Naive thymus-derived CD4-positive, alpha-beta T cell (primary cell): Measurements from ENCODE around the gene DYSF. TPM values are rescaled to one million over a fixed set of nuclear protein-coding genes. Genes with fewer than 3 reads are reported as not detected.

ENCODE experiments used
- ATAC-seq: fragments of 150-1000 bp; cut with Tn5 transposase; 2 replicates; pipeline ENCODE4 v1.10.0; 2021; ENCODE audit warnings: mild to moderate bottlenecking, moderate library complexity
- CTCF ChIA-PET: fragments of 350-600 bp; sonication (Branson Sonifier 250); formaldehyde crosslinking; loops from one replicate; lab custom pipeline; 2021; ENCODE audit warnings: antibody characterized with exemption; lab: Charles Lee
- POLR2A ChIA-PET: fragments of 350-600 bp; sonication (Branson Sonifier 250); formaldehyde crosslinking; loops from one replicate; lab custom pipeline; 2021; ENCODE audit warnings: antibody characterized with exemption, inconsistent platforms; lab: Charles Lee
- DNase-seq, 9 donors: peaks; one replicate each; pipeline versions ENCODE4 v3.0.0 to v3.0.0-alpha.2; 2020 to 2022; ENCODE audit warnings: mixed read lengths in 1 of 9
- H3K27ac ChIP-seq: one replicate; pipeline ENCODE4 v1.7.0; 2013; ENCODE audit warnings: mild to moderate bottlenecking, low read depth, low read length, moderate library complexity
- H3K27me3 ChIP-seq, 2 donors: one replicate each; pipeline ENCODE4 v1.7.0; 2013; ENCODE audit warnings: low read length in 2 of 2, mild to moderate bottlenecking in 2 of 2, moderate library complexity in 2 of 2; ENCODE audit not compliant: control insufficient read depth in 2 of 2, insufficient read depth in 2 of 2
- H3K36me3 ChIP-seq, 3 experiments: 1 replicate in 2 of 3; 2 replicates in 1 of 3; pipeline ENCODE4 v1.7.0; 2013; ENCODE audit warnings: low read length in 3 of 3, mild to moderate bottlenecking in 3 of 3, moderate library complexity in 1 of 3; ENCODE audit not compliant: insufficient read depth in 3 of 3, control insufficient read depth in 2 of 3
- H3K4me1 ChIP-seq, 2 donors: one replicate each; pipeline ENCODE4 v1.7.0; 2013; ENCODE audit warnings: low read length in 2 of 2, mild to moderate bottlenecking in 2 of 2, moderate library complexity in 1 of 2; ENCODE audit not compliant: control insufficient read depth in 2 of 2, insufficient read depth in 2 of 2
- H3K4me3 ChIP-seq: 2 replicates; pipeline ENCODE4 v1.7.0; 2013; ENCODE audit warnings: mild to moderate bottlenecking, low read length
- H3K9me3 ChIP-seq, 3 experiments: 1 replicate in 2 of 3; 2 replicates in 1 of 3; pipeline ENCODE4 v1.7.0; 2013; ENCODE audit warnings: low read length in 3 of 3; ENCODE audit not compliant: control insufficient read depth in 2 of 3
- H3K27ac Mint-ChIP-seq, 9 donors: one replicate each; pipeline ENCODE4 v1.8.0; 2020 to 2022; ENCODE audit warnings: mixed read lengths in 9 of 9, mild to moderate bottlenecking in 8 of 9, moderate library complexity in 5 of 9, inconsistent platforms in 2 of 9
- H3K27me3 Mint-ChIP-seq, 5 donors: one replicate each; pipeline ENCODE4 v1.8.0; 2021 to 2022; ENCODE audit warnings: mixed read lengths in 5 of 5, mild to moderate bottlenecking in 1 of 5
- H3K36me3 Mint-ChIP-seq, 5 donors: one replicate each; pipeline ENCODE4 v1.8.0; 2020 to 2022; ENCODE audit warnings: mixed read lengths in 5 of 5, mild to moderate bottlenecking in 3 of 5, inconsistent platforms in 1 of 5
- H3K4me1 Mint-ChIP-seq, 7 donors: one replicate each; pipeline ENCODE4 v1.8.0; 2020 to 2022; ENCODE audit warnings: mixed read lengths in 7 of 7, mild to moderate bottlenecking in 3 of 7, inconsistent platforms in 1 of 7
- H3K4me3 Mint-ChIP-seq, 10 donors: one replicate each; pipeline ENCODE4 v1.8.0; 2020 to 2022; ENCODE audit warnings: mild to moderate bottlenecking in 10 of 10, mixed read lengths in 10 of 10, moderate library complexity in 6 of 10, inconsistent platforms in 2 of 10
- H3K9me3 Mint-ChIP-seq, 11 donors: one replicate each; pipeline ENCODE4 v1.8.0; 2020 to 2022; ENCODE audit warnings: mixed read lengths in 11 of 11, mild to moderate bottlenecking in 4 of 11, inconsistent platforms in 1 of 11, moderate library complexity in 1 of 11
- intact Hi-C, 2 donors: fragments of 100-400 bp; cut with micrococcal nuclease; formaldehyde crosslinking; loops; one replicate each; pipeline ENCODE4 v1.15.1; 2023
- polyA plus RNA-seq, 2 donors: library from polyadenylated mRNA; unstranded; fragments of 300-500 nt; fragmentation: Illumina TruSeq; gene quantifications; one replicate each; pipeline ENCODE4 v1.2.3, GENCODE V29; 2021
- total RNA-seq, 6 experiments: library from RNA in 5 of 6; stranded (reverse) in 5 of 6; gene quantifications; 1 replicate in 5 of 6; 2 replicates in 1 of 6; pipeline ENCODE4 v1.2.3 and lab custom pipeline; 2021 to 2026

Gene DYSF
- total and polyA plus RNA-seq, 7 experiments from 2014 or later, result 0.14 to 28.2 (median 0.32) TPM; not detected in 2

- H3K4me3 ChIP-seq, result no peak overlapping the region
- ATAC-seq, result no peak
- Mint-ChIP-seq H3K27me3 (peaks cover 0 to 15% (median 4%) of the 10 kb centered on the region in 5 donors), H3K27ac (no peak overlapping the region), H3K4me3 (no peak overlapping the region), H3K4me1 (no peaks in the 10 kb centered on the region), H3K36me3 (no peaks in the 10 kb centered on the region), H3K9me3 (peaks cover 0 to 1% (median 0%) of the 10 kb centered on the region in 11 donors)
- H3K4me1 ChIP-seq, result no peaks in the 10 kb centered on the region
- H3K36me3 ChIP-seq, result no peaks in the 10 kb centered on the region
- ChIA-PET POLR2A (no interaction called here), CTCF (no interaction called here)
- intact Hi-C loops, result no loop called here
- DNase-seq, result no peak
- H3K27me3 ChIP-seq, result no peaks in the 10 kb centered on the region
- H3K9me3 ChIP-seq, result no peaks in the 10 kb centered on the region
- H3K27ac ChIP-seq, result no peak overlapping the region
Observed at GRCh38 chr2:71683070-71683469, 229.7 kb downstream of the DYSF start.

GRCh38 chr2:71683666-71684065 lies 230.3 kb downstream of the DYSF start:
- no peaks in the 10 kb centered on the region for H3K36me3 ChIP-seq
- DNase-seq, result no peak
- Mint-ChIP-seq H3K36me3 (no peaks in the 10 kb centered on the region), H3K9me3 (peaks cover 0 to 1% (median 0%) of the 10 kb centered on the region in 11 donors), H3K4me3 (no peak overlapping the region), H3K27ac (no peak overlapping the region), H3K27me3 (peaks cover 0 to 11% (median 0%) of the 10 kb centered on the region in 5 donors), H3K4me1 (no peaks in the 10 kb centered on the region)
- H3K27me3 ChIP-seq, result no peaks in the 10 kb centered on the region
- H3K4me1 ChIP-seq, result no peaks in the 10 kb centered on the region
- ChIA-PET CTCF (no interaction called here), POLR2A (no interaction called here)
- no peak for ATAC-seq
- no peaks in the 10 kb centered on the region for H3K9me3 ChIP-seq
- intact Hi-C loops, result no loop called here
- H3K4me3 ChIP-seq, result no peak overlapping the region
- no peak overlapping the region for H3K27ac ChIP-seq

DNA sequence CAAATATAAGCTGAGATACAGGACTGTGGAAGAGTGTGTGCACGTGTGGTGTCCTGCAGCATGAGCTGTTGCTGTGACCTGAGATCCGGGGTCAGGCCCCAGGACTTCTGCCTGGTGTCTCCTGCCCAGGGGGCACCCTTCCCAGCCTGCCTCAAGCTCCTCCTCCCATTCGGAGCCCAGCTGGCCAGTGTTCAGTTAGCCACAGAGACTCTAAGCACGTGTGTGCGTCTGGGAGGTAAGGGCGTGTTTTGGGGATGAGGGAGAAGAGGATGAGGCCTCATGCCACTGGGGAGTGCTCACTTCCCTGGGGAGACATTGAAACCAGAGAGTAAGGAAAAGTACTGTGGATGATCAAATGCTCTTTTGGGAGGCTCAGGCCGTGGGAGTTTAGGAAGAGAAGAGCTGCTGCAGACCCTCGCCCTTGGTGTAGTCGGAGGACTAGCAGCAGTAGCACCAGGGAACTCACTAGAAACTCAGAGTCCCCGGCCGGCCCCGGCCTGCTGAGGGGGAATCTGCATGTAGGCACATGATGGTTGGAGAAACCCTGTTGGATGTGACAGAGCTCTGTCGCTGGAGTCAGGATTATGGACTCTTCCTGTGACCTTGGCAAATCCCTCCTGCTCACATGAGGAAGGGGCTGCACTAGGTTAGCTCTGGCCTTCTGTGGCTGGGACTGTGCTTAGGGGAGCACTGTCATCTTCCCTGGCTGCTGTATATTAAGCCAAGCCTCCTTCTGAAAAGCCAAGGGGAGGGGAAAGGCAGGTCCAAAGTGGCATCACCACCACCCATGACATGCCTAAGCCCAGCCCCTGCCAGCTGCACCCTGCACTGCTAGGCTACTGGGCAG lies 231.1 kb downstream of the DYSF start:
- H3K36me3 Mint-ChIP-seq, result no peaks in the 10 kb centered on the region
- no peak overlapping the region for H3K27ac Mint-ChIP-seq
- Histone ChIP-seq H3K27ac (no peak overlapping the region), H3K4me3 (no peak overlapping the region), H3K4me1 (no peaks in the 10 kb centered on the region), H3K27me3 (no peaks in the 10 kb centered on the region), H3K36me3 (no peaks in the 10 kb centered on the region), H3K9me3 (no peaks in the 10 kb centered on the region)
- H3K27me3 Mint-ChIP-seq, result peaks cover 0 to 8% (median 0%) of the 10 kb centered on the region in 5 donors
- no peaks in the 10 kb centered on the region for H3K4me1 Mint-ChIP-seq
- peaks cover 0 to 4% (median 0%) of the 10 kb centered on the region in 11 donors for H3K9me3 Mint-ChIP-seq
- CTCF ChIA-PET, result no interaction called here
- POLR2A ChIA-PET, result no interaction called here
- ATAC-seq (no peak), DNase-seq (no peak)
- intact Hi-C loops, result no loop called here
- no peak overlapping the region for H3K4me3 Mint-ChIP-seq

- POLR2A ChIA-PET, result no interaction called here
- Histone ChIP-seq H3K4me1 (no peaks in the 10 kb centered on the region), H3K27ac (no peak overlapping the region), H3K9me3 (no peaks in the 10 kb centered on the region), H3K4me3 (no peak overlapping the region), H3K27me3 (no peaks in the 10 kb centered on the region), H3K36me3 (no peaks in the 10 kb centered on the region)
- DNase-seq (no peak), ATAC-seq (no peak)
- Mint-ChIP-seq H3K9me3 (peaks cover 0 to 6% (median 0%) of the 10 kb centered on the region in 11 donors), H3K4me3 (no peak overlapping the region), H3K27ac (no peak overlapping the region), H3K27me3 (peaks cover 0 to 8% (median 0%) of the 10 kb centered on the region in 5 donors), H3K4me1 (no peaks in the 10 kb centered on the region), H3K36me3 (no peaks in the 10 kb centered on the region)
- CTCF ChIA-PET, result no interaction called here
- intact Hi-C loops, result no loop called here
Observed at GRCh38 chr2:71685073-71685848, 231.9 kb downstream of the DYSF start.

DNA sequence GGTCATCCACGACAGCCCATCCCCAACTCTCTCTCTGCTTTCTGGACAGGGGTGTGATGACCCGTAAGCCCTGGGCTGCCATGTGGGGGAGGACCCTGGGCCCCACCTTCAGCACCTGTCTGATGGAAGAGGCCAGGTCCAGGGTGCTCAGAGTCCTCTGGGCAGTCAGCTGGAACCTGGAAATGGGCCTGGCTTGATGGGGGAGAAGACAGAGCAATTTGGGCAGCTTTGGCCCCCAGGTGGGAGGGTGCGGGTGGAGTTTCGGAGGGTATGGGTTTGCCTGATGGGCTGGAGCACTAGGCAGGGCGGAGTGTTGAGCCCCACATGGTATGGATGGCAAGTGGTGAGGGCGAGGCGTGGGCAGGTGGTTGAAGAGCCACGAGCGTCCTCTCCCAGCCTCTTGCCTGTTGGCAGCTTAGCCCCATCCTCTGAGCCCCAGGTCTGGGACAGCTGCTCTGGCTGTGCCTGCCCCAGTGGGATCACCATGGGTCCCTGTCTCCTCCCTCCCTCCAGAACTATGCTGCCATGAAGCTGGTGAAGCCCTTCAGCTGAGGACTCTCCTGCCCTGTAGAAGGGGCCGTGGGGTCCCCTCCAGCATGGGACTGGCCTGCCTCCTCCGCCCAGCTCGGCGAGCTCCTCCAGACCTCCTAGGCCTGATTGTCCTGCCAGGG lies 232.7 kb downstream of the DYSF start:
- H3K36me3 ChIP-seq, result no peaks in the 10 kb centered on the region
- H3K4me3 ChIP-seq, result no peak overlapping the region
- Mint-ChIP-seq H3K4me1 (no peaks in the 10 kb centered on the region), H3K9me3 (peaks cover 0 to 6% (median 0%) of the 10 kb centered on the region in 11 donors), H3K4me3 (no peak overlapping the region), H3K36me3 (no peaks in the 10 kb centered on the region), H3K27me3 (peaks cover 0 to 8% (median 0%) of the 10 kb centered on the region in 5 donors), H3K27ac (no peak overlapping the region)
- ChIA-PET CTCF (no interaction called here), POLR2A (no interaction called here)
- DNase-seq (no peak), ATAC-seq (no peak)
- no peaks in the 10 kb centered on the region for H3K4me1 ChIP-seq
- H3K27ac ChIP-seq, result no peak overlapping the region
- H3K9me3 ChIP-seq, result no peaks in the 10 kb centered on the region
- H3K27me3 ChIP-seq, result no peaks in the 10 kb centered on the region
- intact Hi-C loops, result no loop called here

DNA sequence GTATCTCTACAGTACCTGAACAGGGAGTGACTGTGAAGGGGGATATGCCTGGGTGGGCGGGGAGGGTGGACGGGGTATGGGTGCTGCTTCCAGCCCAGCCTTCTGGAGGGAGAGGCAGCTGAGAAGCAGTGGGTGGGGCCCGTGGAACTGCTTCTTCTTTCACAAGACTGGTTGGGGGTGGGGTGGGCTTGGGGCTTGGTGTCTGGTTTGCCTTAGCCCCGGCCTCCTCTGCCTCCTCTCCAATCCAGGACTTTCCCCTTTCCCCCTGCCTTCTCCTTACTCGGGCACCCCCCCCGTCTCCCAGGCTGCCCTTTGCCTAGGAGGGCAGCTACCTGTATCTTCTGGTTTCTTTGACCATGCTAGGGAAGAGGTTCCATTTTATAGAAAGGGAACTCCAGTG lies 233.4 kb downstream of the DYSF start:
- ATAC-seq, result no peak
- Histone ChIP-seq H3K27ac (no peak overlapping the region), H3K4me3 (no peak overlapping the region), H3K9me3 (no peaks in the 10 kb centered on the region), H3K36me3 (no peaks in the 10 kb centered on the region), H3K4me1 (no peaks in the 10 kb centered on the region), H3K27me3 (no peaks in the 10 kb centered on the region)
- no peak overlapping the region for H3K4me3 Mint-ChIP-seq
- H3K4me1 Mint-ChIP-seq, result no peaks in the 10 kb centered on the region
- intact Hi-C loops, result no loop called here
- no peaks in the 10 kb centered on the region for H3K36me3 Mint-ChIP-seq
- peaks cover 0 to 8% (median 0%) of the 10 kb centered on the region in 5 donors for H3K27me3 Mint-ChIP-seq
- POLR2A ChIA-PET, result no interaction called here
- no peak overlapping the region for H3K27ac Mint-ChIP-seq
- DNase-seq, result no peak
- peaks cover 0 to 6% (median 0%) of the 10 kb centered on the region in 11 donors for H3K9me3 Mint-ChIP-seq
- CTCF ChIA-PET, result no interaction called here
